ENCODE measurements around the gene KCTD13. TPM values are rescaled to one million over a fixed set of nuclear protein-coding genes. Genes with fewer than 3 reads are reported as not detected.

KCTD13 gene
- 10 to 100 TPM; 14.8 to 20.9 TPM for total RNA-seq
- 10 to 100 TPM; 18.3 to 24.2 (median 21.3) TPM for polyA plus RNA-seq (ENCODE audit: insufficient read length in 6 of 6)
- long read RNA-seq, donor 1, full-length matches to known transcripts, result 5 of 5 reads
- long read RNA-seq, donor 1, partial matches to known transcripts, result 0 of 5 reads
- long read RNA-seq, donor 1, other reads (novel, unspliced or antisense), result 0 of 5 reads
- long read RNA-seq, donor 2, full-length matches to known transcripts, result 4 of 4 reads
- long read RNA-seq, donor 2, partial matches to known transcripts, result 0 of 4 reads
- long read RNA-seq, donor 2, other reads (novel, unspliced or antisense), result 0 of 4 reads
- long read RNA-seq, donor 3, full-length matches to known transcripts, result 4 of 4 reads
- long read RNA-seq, donor 3, partial matches to known transcripts, result 0 of 4 reads
- long read RNA-seq, donor 3, other reads (novel, unspliced or antisense), result 0 of 4 reads
- long read RNA-seq, donor 4, full-length matches to known transcripts, result 5 of 10 reads
- long read RNA-seq, donor 4, partial matches to known transcripts, result 2 of 10 reads
- long read RNA-seq, donor 4, other reads (novel, unspliced or antisense), result 3 of 10 reads
- long read RNA-seq, donor 5, partial matches to known transcripts, result 0 of 4 reads
- long read RNA-seq, donor 5, other reads (novel, unspliced or antisense), result 0 of 4 reads
- long read RNA-seq, donor 6, partial matches to known transcripts, result 0 of 4 reads
- long read RNA-seq, donor 6, other reads (novel, unspliced or antisense), result 0 of 4 reads
- long read RNA-seq, donor 7, full-length matches to known transcripts, result 3 of 33 reads
- long read RNA-seq, donor 7, partial matches to known transcripts, result 30 of 33 reads
- long read RNA-seq, donor 7, other reads (novel, unspliced or antisense), result 0 of 33 reads
- long read RNA-seq, donor 8, partial matches to known transcripts, result 0 of 4 reads
- long read RNA-seq, donor 8, other reads (novel, unspliced or antisense), result 0 of 4 reads
- long read RNA-seq, donor 9, result 0 reads
- long read RNA-seq, donor 10, partial matches to known transcripts, result 0 of 2 reads
- long read RNA-seq, donor 10, other reads (novel, unspliced or antisense), result 1 of 2 reads
- long read RNA-seq, donor 11, result 0 reads
- long read RNA-seq, donor 12, full-length matches to known transcripts, result 5 of 5 reads
- long read RNA-seq, donor 12, partial matches to known transcripts, result 0 of 5 reads
- long read RNA-seq, donor 12, other reads (novel, unspliced or antisense), result 0 of 5 reads

DNA sequence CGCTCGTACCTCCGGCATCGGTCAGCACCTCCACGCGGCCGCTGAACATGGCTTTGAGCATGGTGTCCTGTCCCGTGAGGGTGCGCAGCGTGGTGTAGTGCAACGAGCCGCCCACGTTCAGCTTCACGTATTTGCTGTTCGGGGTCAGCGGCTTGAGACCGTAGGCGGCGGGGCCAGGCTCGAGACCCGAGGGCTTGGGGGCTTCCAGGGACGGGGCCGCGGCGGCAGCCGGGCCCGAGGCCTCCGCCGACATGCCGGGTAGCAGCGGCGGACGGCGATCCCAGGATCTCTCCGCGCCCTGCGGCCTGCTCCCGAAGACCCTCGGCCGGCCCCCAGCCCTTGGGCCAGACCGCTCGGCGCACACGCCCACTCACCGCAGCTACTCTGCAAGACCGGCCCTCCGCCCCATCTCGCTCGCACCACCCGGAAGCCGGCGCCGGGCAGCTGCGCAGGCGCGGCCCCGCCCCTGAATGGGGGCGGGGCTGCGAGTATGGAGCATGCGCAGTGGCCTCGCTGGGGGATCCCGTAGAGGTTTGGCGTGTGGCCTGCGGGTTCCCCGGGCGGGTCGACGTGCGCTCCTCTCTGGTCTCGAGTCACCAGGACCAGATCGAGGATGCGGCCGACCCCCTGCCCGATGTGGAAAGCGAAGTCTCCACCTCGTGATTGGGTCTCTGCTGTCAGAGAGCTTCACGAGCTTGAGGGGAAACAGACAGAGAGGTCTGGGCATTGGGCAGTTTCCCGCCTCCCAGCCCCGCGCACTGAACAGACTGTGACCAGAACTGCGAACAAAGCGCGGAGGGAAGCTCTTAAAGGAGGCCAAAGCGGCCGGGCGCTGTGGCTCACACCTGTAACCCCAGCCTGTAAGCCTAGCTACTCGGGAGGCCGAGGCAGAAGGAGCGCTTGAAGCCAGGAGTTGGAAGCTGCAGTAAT, at the start of gene KCTD13:
Gene KCTD13 (minus strand): TSS at position 446 of the 930 bp plus-strand sequence. CDS start 193 bp downstream, at position 253.
- Histone ChIP-seq H3K9me3 (no peaks in the 10 kb centered on the region), H3K4me3 (peak within 1 kb of the TSS; percentile 99), H3K27ac (peak within 1 kb of the TSS; percentile 84 to 88), H3K4me1 (peaks cover 7 to 28% of the 10 kb centered on the region in 2 donors), H3K36me3 (peaks cover 0 to 23% of the 10 kb centered on the region in 2 donors), H3K27me3 (no peaks in the 10 kb centered on the region)
- intact Hi-C loops (cut with DNase I), result loop anchor here (10.0 kb wide), 2 partner anchors 61 to 79 kb away; partner anchors contain the start of gene CDIPT (in 1 of the 2)
- no peak for TF ChIP-seq CTCF (IDR thresholded peaks at IDR 0.05)
- DNase-seq (peak; percentile 86 to 95 (median 91)), ATAC-seq (peak; percentile 98)

DNA sequence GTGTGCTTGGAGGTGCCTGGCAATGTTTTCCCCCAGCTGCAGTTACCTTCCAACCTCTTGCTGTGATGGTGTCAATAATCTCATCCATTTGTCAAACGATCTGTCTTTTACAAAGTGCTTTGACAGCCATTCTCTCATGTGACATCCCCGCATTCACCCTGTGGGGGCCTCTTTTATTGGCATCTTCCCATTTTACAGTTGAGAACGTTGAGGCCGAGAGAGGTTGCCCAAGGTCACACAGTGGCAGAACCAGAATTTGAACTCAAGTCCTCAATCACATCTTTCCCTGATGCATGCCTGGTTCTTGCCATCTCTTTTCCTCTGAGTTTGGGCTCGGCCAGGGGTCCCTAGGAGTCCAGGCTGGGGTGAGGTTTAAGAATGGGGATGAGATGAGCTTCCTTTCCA, 49.1 kb upstream of the KCTD13 start:
- Histone ChIP-seq H3K9me3 (no peaks in the 10 kb centered on the region), H3K27ac (peak overlapping the region; percentile 88 to 91), H3K36me3 (peaks cover 0 to 42% of the 10 kb centered on the region in 2 donors), H3K4me3 (peak overlapping the region; percentile 81 to 97), H3K27me3 (no peaks in the 10 kb centered on the region), H3K4me1 (peaks cover 29 to 47% of the 10 kb centered on the region in 2 donors)
- TF ChIP-seq CTCF (IDR thresholded peaks at IDR 0.05), result no peak
- ATAC-seq (no peak), DNase-seq (no peak)
- intact Hi-C loops (cut with DNase I), result no loop called here

DNA sequence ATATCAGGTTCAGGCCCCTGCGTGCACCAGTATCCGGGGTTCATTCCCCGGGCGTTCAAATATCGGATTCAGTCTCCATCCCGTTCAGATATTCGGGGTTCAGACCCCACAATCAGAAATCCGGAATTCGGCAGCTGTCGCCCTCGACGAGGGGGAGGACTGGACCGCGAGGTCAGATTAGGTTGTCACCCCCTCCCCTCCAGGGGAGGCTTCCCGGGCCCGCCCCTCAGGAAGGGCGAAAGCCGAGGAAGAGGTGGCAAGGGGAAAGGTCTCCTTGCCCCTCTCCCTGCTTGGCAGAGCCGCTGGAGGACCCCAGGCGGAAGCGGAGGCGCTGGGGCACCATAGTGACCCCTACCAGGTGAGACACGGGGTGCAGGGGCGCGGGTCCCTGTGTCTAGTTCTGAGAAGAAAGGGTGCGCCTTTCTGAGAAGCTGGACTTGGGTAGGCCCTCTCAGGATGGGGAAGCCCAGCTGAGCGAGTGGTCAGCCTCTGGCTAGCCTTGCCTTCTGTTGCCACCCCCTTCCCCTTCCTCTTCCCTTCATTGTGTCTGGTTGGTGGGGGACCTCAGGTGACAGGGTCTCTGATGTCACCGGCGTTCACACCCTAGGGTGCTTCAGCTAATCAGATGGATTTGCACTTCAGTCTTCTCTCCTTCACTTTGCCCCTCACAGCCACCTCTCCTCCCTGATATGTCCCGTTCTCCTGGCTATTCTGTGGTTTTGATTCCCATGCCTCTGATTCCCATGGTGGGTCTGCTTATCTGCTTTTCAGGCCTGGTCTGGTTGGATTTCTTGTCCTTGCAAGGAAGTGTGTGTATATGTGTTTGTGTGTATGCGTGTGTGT, 48.5 kb upstream of the KCTD13 start:
- TF ChIP-seq CTCF (IDR thresholded peaks at IDR 0.05), result no peak
- H3K36me3 ChIP-seq, result peaks cover 0 to 42% of the 10 kb centered on the region in 2 donors
- no peaks in the 10 kb centered on the region for H3K9me3 ChIP-seq
- no peaks in the 10 kb centered on the region for H3K27me3 ChIP-seq
- peak in 3 of 4 donors; percentile 43 to 81 (median 54) for DNase-seq
- H3K4me3 ChIP-seq, result peak overlapping the region; percentile 81 to 97
- intact Hi-C loops (cut with DNase I), result no loop called here
- H3K27ac ChIP-seq, result peak overlapping the region; percentile 88 to 91
- peaks cover 29 to 47% of the 10 kb centered on the region in 2 donors for H3K4me1 ChIP-seq
- peak; percentile 21 for ATAC-seq

Measured in left lung (tissue), 14 donors.